Measurements from ENCODE around the gene PCDHA3. TPM values are rescaled to one million over a fixed set of nuclear protein-coding genes. Genes with fewer than 3 reads are reported as not detected.
"Not testable (repeated sequence)": the region's sequence is repeated elsewhere in the genome, so short reads cannot be mapped to it uniquely, and the experiment has no call there.

Gene PCDHA3
- total and polyA plus RNA-seq, 3 experiments from 2014 or later, result not detected

GRCh38 chr5:140823475-140823874 lies 22.6 kb downstream of the PCDHA3 start:
- Mint-ChIP-seq H3K9me3 (peaks cover 11 to 28% (median 27%) of the 10 kb centered on the region in 5 donors), H3K27me3 (peaks cover 19 to 32% of the 10 kb centered on the region in 2 donors), H3K4me3 (no peak overlapping the region), H3K4me1 (no peaks in the 10 kb centered on the region), H3K36me3 (peaks cover 0 to 8% (median 0%) of the 10 kb centered on the region in 3 donors), H3K27ac (no peak overlapping the region)
- Histone ChIP-seq H3K4me1 (ENCODE audit: insufficient read depth, low read length) (no peaks in the 10 kb centered on the region), H3K36me3 (ENCODE audit: insufficient read depth, low read length) (no peaks in the 10 kb centered on the region), H3K27me3 (ENCODE audit: insufficient read depth, low read length, poor library complexity, severe bottlenecking) (no peaks in the 10 kb centered on the region), H3K4me3 (ENCODE audit: low read length) (no peak overlapping the region), H3K27ac (ENCODE audit: low read depth, low read length) (no peak overlapping the region), H3K9me3 (ENCODE audit: low read length) (no peaks in the 10 kb centered on the region)
- ChIA-PET POLR2A (no interaction called here), CTCF (no interaction called here)
- DNase-seq, result no peak

DNA sequence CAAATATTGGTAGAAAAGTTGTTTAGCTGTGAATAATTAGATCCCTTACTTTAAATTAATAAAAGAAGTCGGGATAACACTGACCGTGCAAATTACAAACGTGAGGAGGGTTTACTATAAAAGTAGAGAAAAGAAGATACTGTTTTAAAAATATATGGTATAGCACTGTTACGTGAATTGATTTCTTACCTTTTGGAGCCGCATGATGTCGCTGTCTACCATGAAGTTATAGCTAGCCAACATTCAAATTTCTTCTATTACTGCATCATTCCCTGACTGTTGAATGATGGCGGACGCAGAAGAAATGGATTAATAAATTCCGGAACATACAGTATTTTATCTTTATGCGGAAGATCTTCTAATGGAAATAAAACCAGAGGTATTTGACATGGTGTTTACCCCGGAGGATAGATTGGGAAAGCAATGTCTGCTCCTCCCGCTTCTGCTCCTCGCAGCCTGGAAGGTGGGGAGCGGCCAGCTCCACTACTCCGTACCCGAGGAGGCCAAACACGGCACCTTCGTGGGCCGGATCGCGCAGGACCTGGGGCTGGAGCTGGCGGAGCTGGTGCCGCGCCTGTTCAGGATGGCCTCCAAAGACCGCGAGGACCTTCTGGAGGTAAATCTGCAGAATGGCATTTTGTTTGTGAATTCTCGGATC lies 27.0 kb downstream of the PCDHA3 start, which contains the start of gene PCDHA6:
Gene PCDHA6 (plus strand): TSS at position 257 of the 658 bp plus-strand sequence. CDS start 132 bp downstream, at position 389.
- ChIA-PET POLR2A (no interaction called here), CTCF (no interaction called here)
- peaks cover 14 to 39% (median 27%) of the 10 kb centered on the region in 5 donors for H3K9me3 Mint-ChIP-seq
- H3K27ac Mint-ChIP-seq, result peak within 1 kb of the TSS in 1 of 8 donors; percentile 42
- no peaks in the 10 kb centered on the region for H3K36me3 ChIP-seq (ENCODE audit: insufficient read depth, low read length)
- no peaks in the 10 kb centered on the region for H3K4me1 ChIP-seq (ENCODE audit: insufficient read depth, low read length)
- no peaks in the 10 kb centered on the region for H3K4me1 Mint-ChIP-seq
- no peaks in the 10 kb centered on the region for H3K27me3 ChIP-seq (ENCODE audit: insufficient read depth, low read length, poor library complexity, severe bottlenecking)
- no peaks in the 10 kb centered on the region for H3K9me3 ChIP-seq (ENCODE audit: low read length)
- peaks cover 0 to 12% (median 0%) of the 10 kb centered on the region in 3 donors for H3K36me3 Mint-ChIP-seq
- H3K27ac ChIP-seq (ENCODE audit: low read depth, low read length), result no peak within 1 kb of the TSS
- no peak for DNase-seq
- H3K27me3 Mint-ChIP-seq, result peaks cover 21 to 47% of the 10 kb centered on the region in 2 donors
- H3K4me3 ChIP-seq (ENCODE audit: low read length), result no peak within 1 kb of the TSS
- no peak within 1 kb of the TSS for H3K4me3 Mint-ChIP-seq

DNA sequence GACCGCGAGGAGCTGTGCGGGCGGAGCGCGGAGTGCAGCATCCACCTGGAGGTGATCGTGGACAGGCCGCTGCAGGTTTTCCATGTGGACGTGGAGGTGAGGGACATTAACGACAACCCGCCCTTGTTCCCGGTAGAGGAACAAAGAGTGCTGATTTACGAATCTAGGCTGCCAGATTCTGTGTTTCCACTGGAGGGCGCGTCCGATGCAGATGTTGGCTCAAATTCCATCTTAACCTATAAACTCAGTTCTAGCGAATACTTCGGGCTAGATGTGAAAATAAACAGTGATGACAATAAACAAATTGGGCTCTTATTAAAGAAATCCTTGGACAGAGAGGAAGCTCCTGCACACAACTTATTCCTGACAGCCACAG lies 27.5 kb downstream of the PCDHA3 start:
- peaks cover 0 to 12% (median 0%) of the 10 kb centered on the region in 3 donors for H3K36me3 Mint-ChIP-seq
- no peak for DNase-seq
- Histone ChIP-seq H3K4me3 (ENCODE audit: low read length) (no peak overlapping the region), H3K9me3 (ENCODE audit: low read length) (no peaks in the 10 kb centered on the region), H3K4me1 (ENCODE audit: insufficient read depth, low read length) (no peaks in the 10 kb centered on the region), H3K36me3 (ENCODE audit: insufficient read depth, low read length) (no peaks in the 10 kb centered on the region), H3K27me3 (ENCODE audit: insufficient read depth, low read length, poor library complexity, severe bottlenecking) (no peaks in the 10 kb centered on the region), H3K27ac (ENCODE audit: low read depth, low read length) (no peak overlapping the region)
- POLR2A ChIA-PET, result no interaction called here
- H3K27ac Mint-ChIP-seq, result no peak overlapping the region
- peaks cover 16 to 40% (median 31%) of the 10 kb centered on the region in 5 donors for H3K9me3 Mint-ChIP-seq
- CTCF ChIA-PET, result no interaction called here
- no peak overlapping the region for H3K4me3 Mint-ChIP-seq
- peaks cover 25 to 51% of the 10 kb centered on the region in 2 donors for H3K27me3 Mint-ChIP-seq
- no peaks in the 10 kb centered on the region for H3K4me1 Mint-ChIP-seq

GRCh38 chr5:140829511-140830501 lies 28.9 kb downstream of the PCDHA3 start:
- H3K9me3 ChIP-seq (ENCODE audit: low read length); H3K36me3 ChIP-seq (ENCODE audit: insufficient read depth, low read length); H3K4me3 Mint-ChIP-seq; H3K27me3 ChIP-seq (ENCODE audit: insufficient read depth, low read length, poor library complexity, severe bottlenecking); H3K27ac ChIP-seq (ENCODE audit: low read depth, low read length); H3K27ac Mint-ChIP-seq; CTCF ChIA-PET; H3K4me1 ChIP-seq (ENCODE audit: insufficient read depth, low read length); H3K4me1 Mint-ChIP-seq; POLR2A ChIA-PET; DNase-seq; H3K4me3 ChIP-seq (ENCODE audit: low read length): not testable (repeated sequence)
- H3K27me3 Mint-ChIP-seq, result peaks cover 32 to 59% of the 10 kb centered on the region in 2 donors
- peaks cover 19 to 45% (median 41%) of the 10 kb centered on the region in 5 donors for H3K9me3 Mint-ChIP-seq
- peaks cover 0 to 12% (median 0%) of the 10 kb centered on the region in 3 donors for H3K36me3 Mint-ChIP-seq

- POLR2A ChIA-PET, result no interaction called here
Measured at GRCh38 chr5:140833993-140834392, 33.1 kb downstream of the PCDHA3 start, which contains the start of gene PCDHA7. Gene PCDHA7 (plus strand): TSS chr5:140834269. CDS start chr5:140834384, 115 bp downstream.

DNA sequence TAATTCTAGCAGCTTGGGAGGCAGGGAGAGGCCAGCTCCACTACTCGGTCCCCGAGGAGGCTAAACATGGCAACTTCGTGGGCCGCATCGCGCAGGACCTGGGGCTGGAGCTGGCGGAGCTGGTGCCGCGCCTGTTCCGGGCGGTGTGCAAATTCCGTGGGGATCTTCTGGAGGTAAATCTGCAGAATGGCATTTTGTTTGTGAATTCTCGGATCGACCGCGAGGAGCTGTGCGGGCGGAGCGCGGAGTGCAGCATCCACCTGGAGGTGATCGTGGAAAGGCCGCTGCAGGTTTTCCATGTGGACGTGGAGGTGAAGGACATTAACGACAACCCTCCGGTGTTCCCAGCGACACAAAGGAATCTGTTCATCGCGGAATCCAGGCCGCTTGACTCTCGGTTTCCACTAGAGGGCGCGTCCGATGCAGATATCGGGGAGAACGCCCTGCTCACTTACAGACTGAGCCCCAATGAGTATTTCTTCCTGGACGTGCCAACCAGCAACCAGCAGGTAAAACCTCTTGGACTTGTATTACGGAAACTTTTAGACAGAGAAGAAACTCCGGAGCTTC lies 33.7 kb downstream of the PCDHA3 start:
- peaks cover 14 to 36% (median 20%) of the 10 kb centered on the region in 5 donors for H3K9me3 Mint-ChIP-seq
- H3K9me3 ChIP-seq (ENCODE audit: low read length); H3K27ac ChIP-seq (ENCODE audit: low read depth, low read length); H3K27me3 ChIP-seq (ENCODE audit: insufficient read depth, low read length, poor library complexity, severe bottlenecking); H3K27ac Mint-ChIP-seq; H3K36me3 ChIP-seq (ENCODE audit: insufficient read depth, low read length); CTCF ChIA-PET; H3K4me3 ChIP-seq (ENCODE audit: low read length); DNase-seq; POLR2A ChIA-PET; H3K4me1 ChIP-seq (ENCODE audit: insufficient read depth, low read length); H3K4me1 Mint-ChIP-seq; H3K4me3 Mint-ChIP-seq; H3K36me3 Mint-ChIP-seq: not testable (repeated sequence)
- peaks cover 25 to 34% of the 10 kb centered on the region in 2 donors for H3K27me3 Mint-ChIP-seq

More at GRCh38 chr5:140833993-140834392, 33.1 kb downstream of the PCDHA3 start, which contains the start of gene PCDHA7:
- Mint-ChIP-seq H3K27ac (no peak within 1 kb of the TSS), H3K4me3 (no peak within 1 kb of the TSS), H3K4me1 (no peaks in the 10 kb centered on the region), H3K27me3 (peaks cover 24 to 32% of the 10 kb centered on the region in 2 donors), H3K36me3 (peaks cover 0 to 4% (median 0%) of the 10 kb centered on the region in 3 donors), H3K9me3 (peaks cover 13 to 33% (median 23%) of the 10 kb centered on the region in 5 donors)
- H3K9me3 ChIP-seq (ENCODE audit: low read length), result no peaks in the 10 kb centered on the region
- H3K4me1 ChIP-seq (ENCODE audit: insufficient read depth, low read length), result no peaks in the 10 kb centered on the region
- no peaks in the 10 kb centered on the region for H3K36me3 ChIP-seq (ENCODE audit: insufficient read depth, low read length)
- DNase-seq, result no peak
- CTCF ChIA-PET, result no interaction called here
- no peak within 1 kb of the TSS for H3K4me3 ChIP-seq (ENCODE audit: low read length)
- no peak within 1 kb of the TSS for H3K27ac ChIP-seq (ENCODE audit: low read depth, low read length)
- H3K27me3 ChIP-seq (ENCODE audit: insufficient read depth, low read length, poor library complexity, severe bottlenecking), result no peaks in the 10 kb centered on the region

- H3K27ac ChIP-seq (ENCODE audit: low read depth, low read length), result no peak overlapping the region
- no peaks in the 10 kb centered on the region for H3K36me3 ChIP-seq (ENCODE audit: insufficient read depth, low read length)
- no peaks in the 10 kb centered on the region for H3K9me3 ChIP-seq (ENCODE audit: low read length)
- ChIA-PET CTCF (no interaction called here), POLR2A (no interaction called here)
- Mint-ChIP-seq H3K4me1 (no peaks in the 10 kb centered on the region), H3K27ac (no peak overlapping the region), H3K4me3 (no peak overlapping the region), H3K9me3 (peaks cover 14 to 44% (median 28%) of the 10 kb centered on the region in 5 donors), H3K36me3 (peaks cover 0 to 4% (median 0%) of the 10 kb centered on the region in 3 donors), H3K27me3 (peaks cover 29 to 40% of the 10 kb centered on the region in 2 donors)
- DNase-seq, result no peak
- H3K4me3 ChIP-seq (ENCODE audit: low read length), result no peak overlapping the region
- H3K27me3 ChIP-seq (ENCODE audit: insufficient read depth, low read length, poor library complexity, severe bottlenecking), result no peaks in the 10 kb centered on the region
- no peaks in the 10 kb centered on the region for H3K4me1 ChIP-seq (ENCODE audit: insufficient read depth, low read length)
Measured at GRCh38 chr5:140835622-140836510, 35.0 kb downstream of the PCDHA3 start.
